ENCODE data around the gene PLCL2. TPM values are rescaled to one million over a fixed set of nuclear protein-coding genes. Genes with fewer than 3 reads are reported as not detected.

The PLCL2 gene
- total and polyA plus RNA-seq, 10 of the 15 experiments (the other 5 are each of a cell fraction or from before 2014, with no cell fraction given), result 7.5 to 37.3 (median 21.7) TPM

DNA sequence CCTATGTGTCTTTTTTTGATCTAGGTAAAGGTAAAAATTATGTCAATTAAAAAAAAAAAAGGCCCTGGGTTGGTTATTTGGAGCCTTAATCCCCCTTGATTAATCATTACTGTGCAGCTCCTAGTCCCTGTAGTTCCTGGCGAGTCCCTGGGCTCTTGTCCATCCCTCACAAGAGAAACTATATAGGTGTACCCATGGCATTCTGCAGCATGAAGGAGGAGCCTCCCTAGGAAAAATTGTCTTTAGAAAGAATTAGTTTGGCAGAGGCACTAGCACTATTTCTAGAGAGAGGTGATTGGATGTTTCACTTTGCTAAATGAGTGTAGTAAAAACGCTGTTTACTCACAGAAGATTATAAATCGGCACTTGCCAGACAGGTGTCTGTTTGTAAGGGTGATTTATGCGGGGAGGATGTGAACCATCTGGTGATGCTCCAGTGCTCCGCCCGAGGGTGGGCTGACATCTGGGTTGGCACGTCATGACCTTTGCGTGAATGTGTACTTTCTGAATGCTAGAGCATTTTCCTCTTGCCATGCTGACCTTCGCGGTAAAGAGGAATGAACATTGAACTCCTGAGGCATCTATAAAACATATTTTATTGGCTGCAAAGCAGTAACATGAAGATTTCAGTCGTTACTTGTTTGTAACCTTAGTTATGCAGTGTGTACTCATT, 12.6 kb downstream of the PLCL2 start (continued):
- no peak for TF ChIP-seq ETV6 (conservative IDR thresholded peaks at IDR 0.05 in 1 of 2, IDR thresholded peaks at IDR 0.05 in 1 of 2; ENCODE audit: borderline replicate concordance in 1 of 2, low read depth in 1 of 2)
- TF ChIP-seq FOXM1 (IDR thresholded peaks at IDR 0.05; ENCODE audit: low read depth, low read length), result peak; percentile 50; the same call in 1 of the 2 replicates
- no peak for TF ChIP-seq CHD4 (IDR thresholded peaks at IDR 0.05)
- no peak for TF ChIP-seq ZNF207 (IDR thresholded peaks at IDR 0.05; ENCODE audit: borderline replicate concordance)
- TF ChIP-seq, protein P1, sequence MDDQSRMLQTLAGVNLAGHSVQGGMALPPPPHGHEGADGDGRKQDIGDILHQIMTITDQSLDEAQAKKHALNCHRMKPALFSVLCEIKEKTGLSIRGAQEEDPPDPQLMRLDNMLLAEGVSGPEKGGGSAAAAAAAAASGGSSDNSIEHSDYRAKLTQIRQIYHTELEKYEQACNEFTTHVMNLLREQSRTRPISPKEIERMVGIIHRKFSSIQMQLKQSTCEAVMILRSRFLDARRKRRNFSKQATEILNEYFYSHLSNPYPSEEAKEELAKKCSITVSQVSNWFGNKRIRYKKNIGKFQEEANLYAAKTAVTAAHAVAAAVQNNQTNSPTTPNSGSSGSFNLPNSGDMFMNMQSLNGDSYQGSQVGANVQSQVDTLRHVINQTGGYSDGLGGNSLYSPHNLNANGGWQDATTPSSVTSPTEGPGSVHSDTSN (IDR thresholded peaks at IDR 0.05; ENCODE audit: insufficient replicate concordance, low read depth, low read length), result peak; percentile 86
- TF ChIP-seq ZNF384 (IDR thresholded peaks at IDR 0.05; ENCODE audit: borderline replicate concordance, low read depth, low read length), result no peak
- TF ChIP-seq, protein P2, sequence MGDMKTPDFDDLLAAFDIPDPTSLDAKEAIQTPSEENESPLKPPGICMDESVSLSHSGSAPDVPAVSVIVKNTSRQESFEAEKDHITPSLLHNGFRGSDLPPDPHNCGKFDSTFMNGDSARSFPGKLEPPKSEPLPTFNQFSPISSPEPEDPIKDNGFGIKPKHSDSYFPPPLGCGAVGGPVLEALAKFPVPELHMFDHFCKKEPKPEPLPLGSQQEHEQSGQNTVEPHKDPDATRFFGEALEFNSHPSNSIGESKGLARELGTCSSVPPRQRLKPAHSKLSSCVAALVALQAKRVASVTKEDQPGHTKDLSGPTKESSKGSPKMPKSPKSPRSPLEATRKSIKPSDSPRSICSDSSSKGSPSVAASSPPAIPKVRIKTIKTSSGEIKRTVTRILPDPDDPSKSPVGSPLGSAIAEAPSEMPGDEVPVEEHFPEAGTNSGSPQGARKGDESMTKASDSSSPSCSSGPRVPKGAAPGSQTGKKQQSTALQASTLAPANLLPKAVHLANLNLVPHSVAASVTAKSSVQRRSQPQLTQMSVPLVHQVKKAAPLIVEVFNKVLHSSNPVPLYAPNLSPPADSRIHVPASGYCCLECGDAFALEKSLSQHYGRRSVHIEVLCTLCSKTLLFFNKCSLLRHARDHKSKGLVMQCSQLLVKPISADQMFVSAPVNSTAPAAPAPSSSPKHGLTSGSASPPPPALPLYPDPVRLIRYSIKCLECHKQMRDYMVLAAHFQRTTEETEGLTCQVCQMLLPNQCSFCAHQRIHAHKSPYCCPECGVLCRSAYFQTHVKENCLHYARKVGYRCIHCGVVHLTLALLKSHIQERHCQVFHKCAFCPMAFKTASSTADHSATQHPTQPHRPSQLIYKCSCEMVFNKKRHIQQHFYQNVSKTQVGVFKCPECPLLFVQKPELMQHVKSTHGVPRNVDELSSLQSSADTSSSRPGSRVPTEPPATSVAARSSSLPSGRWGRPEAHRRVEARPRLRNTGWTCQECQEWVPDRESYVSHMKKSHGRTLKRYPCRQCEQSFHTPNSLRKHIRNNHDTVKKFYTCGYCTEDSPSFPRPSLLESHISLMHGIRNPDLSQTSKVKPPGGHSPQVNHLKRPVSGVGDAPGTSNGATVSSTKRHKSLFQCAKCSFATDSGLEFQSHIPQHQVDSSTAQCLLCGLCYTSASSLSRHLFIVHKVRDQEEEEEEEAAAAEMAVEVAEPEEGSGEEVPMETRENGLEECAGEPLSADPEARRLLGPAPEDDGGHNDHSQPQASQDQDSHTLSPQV (IDR thresholded peaks at IDR 0.05), result no peak
- no peak for TF ChIP-seq RCOR1 (conservative IDR thresholded peaks at IDR 0.05; ENCODE audit: low read depth, low read length)
- TF ChIP-seq IKZF2 (IDR thresholded peaks at IDR 0.05), result no peak
- no peak for TF ChIP-seq SRF (IDR thresholded peaks at IDR 0.05; ENCODE audit: low read depth in 2 of 2, low read length in 2 of 2)
- TF ChIP-seq, protein P3, sequence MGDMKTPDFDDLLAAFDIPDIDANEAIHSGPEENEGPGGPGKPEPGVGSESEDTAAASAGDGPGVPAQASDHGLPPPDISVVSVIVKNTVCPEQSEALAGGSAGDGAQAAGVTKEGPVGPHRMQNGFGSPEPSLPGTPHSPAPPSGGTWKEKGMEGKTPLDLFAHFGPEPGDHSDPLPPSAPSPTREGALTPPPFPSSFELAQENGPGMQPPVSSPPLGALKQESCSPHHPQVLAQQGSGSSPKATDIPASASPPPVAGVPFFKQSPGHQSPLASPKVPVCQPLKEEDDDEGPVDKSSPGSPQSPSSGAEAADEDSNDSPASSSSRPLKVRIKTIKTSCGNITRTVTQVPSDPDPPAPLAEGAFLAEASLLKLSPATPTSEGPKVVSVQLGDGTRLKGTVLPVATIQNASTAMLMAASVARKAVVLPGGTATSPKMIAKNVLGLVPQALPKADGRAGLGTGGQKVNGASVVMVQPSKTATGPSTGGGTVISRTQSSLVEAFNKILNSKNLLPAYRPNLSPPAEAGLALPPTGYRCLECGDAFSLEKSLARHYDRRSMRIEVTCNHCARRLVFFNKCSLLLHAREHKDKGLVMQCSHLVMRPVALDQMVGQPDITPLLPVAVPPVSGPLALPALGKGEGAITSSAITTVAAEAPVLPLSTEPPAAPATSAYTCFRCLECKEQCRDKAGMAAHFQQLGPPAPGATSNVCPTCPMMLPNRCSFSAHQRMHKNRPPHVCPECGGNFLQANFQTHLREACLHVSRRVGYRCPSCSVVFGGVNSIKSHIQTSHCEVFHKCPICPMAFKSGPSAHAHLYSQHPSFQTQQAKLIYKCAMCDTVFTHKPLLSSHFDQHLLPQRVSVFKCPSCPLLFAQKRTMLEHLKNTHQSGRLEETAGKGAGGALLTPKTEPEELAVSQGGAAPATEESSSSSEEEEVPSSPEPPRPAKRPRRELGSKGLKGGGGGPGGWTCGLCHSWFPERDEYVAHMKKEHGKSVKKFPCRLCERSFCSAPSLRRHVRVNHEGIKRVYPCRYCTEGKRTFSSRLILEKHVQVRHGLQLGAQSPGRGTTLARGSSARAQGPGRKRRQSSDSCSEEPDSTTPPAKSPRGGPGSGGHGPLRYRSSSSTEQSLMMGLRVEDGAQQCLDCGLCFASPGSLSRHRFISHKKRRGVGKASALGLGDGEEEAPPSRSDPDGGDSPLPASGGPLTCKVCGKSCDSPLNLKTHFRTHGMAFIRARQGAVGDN (IDR thresholded peaks at IDR 0.05), result peak; percentile 54; the same call in 1 of the 2 replicates
- peak; percentile 28; the same call in 1 of the 2 replicates for TF ChIP-seq BCL11A (IDR thresholded peaks at IDR 0.05; ENCODE audit: low read depth, low read length)
- TF ChIP-seq TBL1XR1 (IDR thresholded peaks at IDR 0.05; ENCODE audit: low read depth, low read length), result no peak
- peak; percentile 78 for TF ChIP-seq NR2F1 (conservative IDR thresholded peaks at IDR 0.05)
- no peak for TF ChIP-seq YY1 (IDR thresholded peaks at IDR 0.05; ENCODE audit: low read depth, low read length)
- TF ChIP-seq BRCA1 (IDR thresholded peaks at IDR 0.05; ENCODE audit: low read depth, low read length), result no peak
- no peak; the same call in 1 of the 2 replicates for TF ChIP-seq NFIC (IDR thresholded peaks at IDR 0.05; ENCODE audit: low read depth, low read length)
- no peak for TF ChIP-seq ZNF274 (IDR thresholded peaks at IDR 0.05; ENCODE audit: insufficient read depth, insufficient read length)
- TF ChIP-seq LARP7 (IDR thresholded peaks at IDR 0.05), result no peak
- TF ChIP-seq CHD1 (IDR thresholded peaks at IDR 0.05; ENCODE audit: low read depth, low read length), result no peak
- 0 out of 2 replicates have a peak, but pooled peaks have one; percentile 14 for TF ChIP-seq ATF7 (IDR thresholded peaks at IDR 0.05; ENCODE audit: low read depth)
- no peak for TF ChIP-seq HDAC6 (IDR thresholded peaks at IDR 0.05; ENCODE audit: unreplicated experiment)
- peak; percentile 82 for TF ChIP-seq TCF12 (IDR thresholded peaks at IDR 0.05; ENCODE audit: low read depth, low read length)

All from GM12878 (cell line).